ENCODE measurements around the gene RAB27B.

DNA sequence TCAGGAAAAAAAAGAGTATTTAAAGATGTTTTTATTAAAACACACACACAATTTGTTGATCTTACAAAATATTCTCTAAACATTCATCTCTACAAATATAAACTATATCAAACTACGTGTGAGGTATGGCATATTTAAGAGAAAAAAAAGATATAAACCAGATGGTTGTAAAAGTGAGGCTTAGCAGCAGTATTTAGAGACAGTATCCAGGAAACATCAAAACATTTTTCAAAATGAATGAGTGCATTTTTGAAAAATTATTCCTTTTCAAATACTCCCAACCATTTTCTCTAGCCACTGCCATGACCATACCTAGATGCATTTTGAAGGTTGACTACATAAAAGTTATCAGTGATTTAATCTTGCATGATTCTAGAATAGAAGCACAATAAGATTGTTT is 38.2 kb upstream of the RAB27B start:
- TF ChIP-seq, protein P1, sequence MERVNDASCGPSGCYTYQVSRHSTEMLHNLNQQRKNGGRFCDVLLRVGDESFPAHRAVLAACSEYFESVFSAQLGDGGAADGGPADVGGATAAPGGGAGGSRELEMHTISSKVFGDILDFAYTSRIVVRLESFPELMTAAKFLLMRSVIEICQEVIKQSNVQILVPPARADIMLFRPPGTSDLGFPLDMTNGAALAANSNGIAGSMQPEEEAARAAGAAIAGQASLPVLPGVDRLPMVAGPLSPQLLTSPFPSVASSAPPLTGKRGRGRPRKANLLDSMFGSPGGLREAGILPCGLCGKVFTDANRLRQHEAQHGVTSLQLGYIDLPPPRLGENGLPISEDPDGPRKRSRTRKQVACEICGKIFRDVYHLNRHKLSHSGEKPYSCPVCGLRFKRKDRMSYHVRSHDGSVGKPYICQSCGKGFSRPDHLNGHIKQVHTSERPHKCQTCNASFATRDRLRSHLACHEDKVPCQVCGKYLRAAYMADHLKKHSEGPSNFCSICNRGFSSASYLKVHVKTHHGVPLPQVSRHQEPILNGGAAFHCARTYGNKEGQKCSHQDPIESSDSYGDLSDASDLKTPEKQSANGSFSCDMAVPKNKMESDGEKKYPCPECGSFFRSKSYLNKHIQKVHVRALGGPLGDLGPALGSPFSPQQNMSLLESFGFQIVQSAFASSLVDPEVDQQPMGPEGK (CRISPR knock-in tag; IDR thresholded peaks at IDR 0.05; ENCODE audit: borderline replicate concordance): no peak
- TF ChIP-seq SNAI2 (CRISPR knock-in tag; IDR thresholded peaks at IDR 0.05) (no peak), CSDC2 (CRISPR knock-in tag; IDR thresholded peaks at IDR 0.05) (no peak)

Measured in SK-N-SH treated with all-trans-retinoic acid at 6 μM for 48 hours (cell line).